GM12878 (cell line): ENCODE results near the gene SMIM43. TPM values are rescaled to one million over a fixed set of nuclear protein-coding genes. Genes with fewer than 3 reads are reported as not detected.

Source experiments
- ATAC-seq: fragments of 200-7000 bp; cut with Tn5 transposase; 3 replicates; pipeline ENCODE4 v1.9.1; 2020; ENCODE audit warnings: mild to moderate bottlenecking, moderate library complexity
- BruUV-seq: library from RNA; stranded (reverse); fragments of 400-500 nt; replicated peaks from 2 replicates; lab custom pipeline; 2021; lab: Mats Ljungman, UMichigan
- CTCF ChIA-PET: fragments of 300-600 bp; sonication (Branson Sonifier 250); formaldehyde crosslinking; extraction: SDS; loops from one replicate; lab custom pipeline; 2021; ENCODE audit warnings: inconsistent platforms; lab: Yijun Ruan, JAX
- POLR2A ChIA-PET: fragments of 350-600 bp; formaldehyde crosslinking; extraction: SDS; loops from one replicate; lab custom pipeline; 2021; ENCODE audit warnings: inconsistent platforms; lab: Charles Lee
- RAD21 ChIA-PET: fragments of 300-600 bp; sonication (Branson Sonifier 250); formaldehyde crosslinking; loops from one replicate; lab custom pipeline; 2023; ENCODE audit warnings: antibody characterized with exemption; ENCODE audit not compliant: unreplicated experiment; lab: Charles Lee
- SMC1A ChIA-PET: fragments of 300-600 bp; sonication (Branson Sonifier 250); formaldehyde crosslinking; loops from one replicate; lab custom pipeline; 2023; ENCODE audit not compliant: unreplicated experiment, uncharacterized antibody; lab: Charles Lee
- DNase-seq: peaks from one replicate; pipeline ENCODE4 v3.0.0-alpha.2; 2011; ENCODE audit warnings: low read depth, low spot score
- FAIRE-seq: peaks from 3 replicates; lab custom pipeline; 2011; peaks lifted over from hg19 to GRCh38; lab: Jason Lieb, UNC
- H2AFZ ChIP-seq: 2 replicates; pipeline ENCODE4 v1.6.0; 2011; ENCODE audit warnings: low read depth, low read length, control low read depth; ENCODE audit not compliant: control insufficient read depth
- H3K27ac ChIP-seq: 2 replicates; pipeline ENCODE4 v1.5.1; 2011; ENCODE audit warnings: control low read depth; ENCODE audit not compliant: control insufficient read depth, insufficient read depth
- H3K27me3 ChIP-seq, 2 experiments: replicated peaks in 1 of 2; 2 replicates each; pipeline versions ENCODE4 v1.6.0 to v1.6.1; 2011; ENCODE audit warnings: low read length in 1 of 2; ENCODE audit not compliant: control insufficient read depth in 2 of 2, insufficient read depth in 2 of 2
- H3K36me3 ChIP-seq, 2 experiments: 2 replicates each; pipeline ENCODE4 v1.5.1; 2011; ENCODE audit warnings: low read length in 1 of 2; ENCODE audit not compliant: control insufficient read depth in 2 of 2, insufficient read depth in 2 of 2
- H3K4me1 ChIP-seq: 2 replicates; pipeline ENCODE4 v1.6.1; 2011; ENCODE audit warnings: mild to moderate bottlenecking, low read length, moderate library complexity, mixed read lengths; ENCODE audit not compliant: control insufficient read depth, insufficient read depth
- H3K4me2 ChIP-seq: 2 replicates; pipeline ENCODE4 v1.6.0; 2011; ENCODE audit warnings: control low read depth; ENCODE audit not compliant: control insufficient read depth, insufficient read depth
- H3K4me3 ChIP-seq: fragments of 200-600 bp; sonication (generic); 2 replicates; pipeline ENCODE4 v1.5.1; 2016
- H3K79me2 ChIP-seq: 2 replicates; pipeline ENCODE4 v1.6.0; 2011; ENCODE audit warnings: low read length; ENCODE audit not compliant: control insufficient read depth, insufficient read depth
- H3K9ac ChIP-seq: 2 replicates; pipeline ENCODE4 v1.8.0; 2011; ENCODE audit warnings: low read length, control low read depth, mixed read lengths; ENCODE audit not compliant: control insufficient read depth, insufficient read depth
- H3K9me3 ChIP-seq: replicated peaks from 3 replicates; pipeline ENCODE4 v1.5.1; 2011; ENCODE audit warnings: mild to moderate bottlenecking, low read length; ENCODE audit not compliant: control insufficient read depth, insufficient read depth
- H4K20me1 ChIP-seq: 2 replicates; pipeline ENCODE4 v1.6.0; 2011; ENCODE audit not compliant: control insufficient read depth, insufficient read depth
- BCL11A ChIP-seq: IDR thresholded peaks from 2 replicates; pipeline ENCODE4 v1.6.1; 2011; ENCODE audit warnings: low read depth, low read length
- CHD1 ChIP-seq: IDR thresholded peaks from 2 replicates; pipeline ENCODE4 v1.6.1; 2012; ENCODE audit warnings: low read depth, low read length, improper control_type of control experiment
- EGR1 ChIP-seq, 2 experiments: IDR thresholded peaks; 1 replicate in 1 of 2; 2 replicates in 1 of 2; pipeline ENCODE4 v1.6.1; 2011 to 2012; ENCODE audit warnings: low read depth in 2 of 2, low read length in 2 of 2, borderline replicate concordance in 1 of 2, mild to moderate bottlenecking in 1 of 2, moderate library complexity in 1 of 2
- GATAD2B ChIP-seq: fragments of 450-650 bp; conservative IDR thresholded peaks from 2 replicates; pipeline ENCODE4 v1.6.1; 2017; ENCODE audit warnings: low read depth, mild to moderate bottlenecking, moderate library complexity
- JUNB ChIP-seq: IDR thresholded peaks from 2 replicates; pipeline ENCODE4 v1.6.1; 2016; ENCODE audit warnings: antibody characterized with exemption, mild to moderate bottlenecking
- JUND ChIP-seq: IDR thresholded peaks from 2 replicates; pipeline ENCODE4 v1.6.1; 2012; ENCODE audit warnings: low read depth, mild to moderate bottlenecking, low read length, improper control_type of control experiment, moderate library complexity
- NR2C2 ChIP-seq: IDR thresholded peaks from 2 replicates; pipeline ENCODE4 v1.6.1; 2011; ENCODE audit warnings: borderline replicate concordance, low read depth; ENCODE audit not compliant: control insufficient read depth, insufficient read length
- RFX5 ChIP-seq: IDR thresholded peaks from 2 replicates; pipeline ENCODE4 v1.6.1; 2011; ENCODE audit warnings: low read depth, low read length, improper control_type of control experiment
- SUPT20H ChIP-seq: IDR thresholded peaks from 2 replicates; pipeline ENCODE4 v1.6.1; 2011; ENCODE audit warnings: low read depth, mild to moderate bottlenecking, low read length, moderate library complexity, borderline replicate concordance; ENCODE audit not compliant: control insufficient read depth
- YBX1 ChIP-seq: fragments of 450-650 bp; IDR thresholded peaks from 2 replicates; pipeline ENCODE4 v1.6.1; 2016; ENCODE audit warnings: antibody characterized with exemption
- YY1 ChIP-seq: IDR thresholded peaks from 2 replicates; pipeline ENCODE4 v1.6.1; 2011; ENCODE audit warnings: low read depth, mild to moderate bottlenecking, low read length
- WGBS: methylation state at CpG from one replicate; pipeline ENCODE4 v1.1.6; 2016; ENCODE audit warnings: low lambda C conversion rate; ENCODE audit not compliant: insufficient replicate concordance, insufficient coverage; ENCODE audit errors: missing lambda C conversion rate; 5-methylcytosine and 5-hydroxymethylcytosine counted together
- in situ Hi-C: fragments of 300-500 bp; cut with MboI; formaldehyde crosslinking; loops from 9 replicates; pipeline ENCODE4 v1.14.3; 2018; ENCODE audit warnings: mixed read lengths
- intact Hi-C: fragments of 100-400 bp; cut with micrococcal nuclease; formaldehyde crosslinking; loops from one replicate; pipeline ENCODE4 v1.14.2; 2022; ENCODE audit not compliant: unreplicated experiment
- polyA plus RNA-seq, 11 experiments: library from polyadenylated mRNA; depleted of rRNA in 4 of 11; unstranded in 6 of 11; stranded (reverse) in 5 of 11; fragments of >200 nt; fragmentation: Nextera tagmentation in 4 of 11; fragmentation: Illumina TruSeq in 1 of 11; extraction: Ambion mirVana in 4 of 11; extraction: Trizol in 1 of 11; gene quantifications; 1 replicate in 1 of 11; 2 replicates in 10 of 11; pipeline versions ENCODE4 v1.2.1 to v1.2.3, GENCODE V29; 2011 to 2016; ENCODE audit warnings: inconsistent platforms in 2 of 11, missing spikeins in 2 of 11, low read depth in 1 of 11
- total RNA-seq, 4 experiments: library from RNA; depleted of rRNA in 3 of 4; stranded (reverse); fragments of >200 nt in 3 of 4; fragmentation: Illumina TruSeq in 1 of 4; extraction: Trizol in 1 of 4; gene quantifications; 2 replicates each; pipeline versions ENCODE4 v1.2.1 to v1.2.3, GENCODE V29; 2013 to 2021
- TF ChIP-seq, protein P1 (sequence below): IDR thresholded peaks from 2 replicates; pipeline ENCODE4 v1.6.1; 2011; ENCODE audit warnings: mild to moderate bottlenecking, low read depth, low read length, moderate library complexity; ENCODE audit not compliant: insufficient replicate concordance
- TF ChIP-seq, protein P2 (sequence below): fragments of 450-650 bp; formaldehyde crosslinking; IDR thresholded peaks from 2 replicates; pipeline ENCODE4 v1.4.0; 2022; ENCODE audit warnings: mild to moderate bottlenecking, moderate library complexity
- TF ChIP-seq, protein P3 (sequence below): IDR thresholded peaks from 2 replicates; pipeline ENCODE4 v1.6.1; 2012; ENCODE audit warnings: low read depth, low read length, improper control_type of control experiment

SMIM43 gene
- total and polyA plus RNA-seq, 10 of the 15 experiments (the other 5 are each of a cell fraction or from before 2014, with no cell fraction given): 0.12 TPM; not detected in 9

DNA sequence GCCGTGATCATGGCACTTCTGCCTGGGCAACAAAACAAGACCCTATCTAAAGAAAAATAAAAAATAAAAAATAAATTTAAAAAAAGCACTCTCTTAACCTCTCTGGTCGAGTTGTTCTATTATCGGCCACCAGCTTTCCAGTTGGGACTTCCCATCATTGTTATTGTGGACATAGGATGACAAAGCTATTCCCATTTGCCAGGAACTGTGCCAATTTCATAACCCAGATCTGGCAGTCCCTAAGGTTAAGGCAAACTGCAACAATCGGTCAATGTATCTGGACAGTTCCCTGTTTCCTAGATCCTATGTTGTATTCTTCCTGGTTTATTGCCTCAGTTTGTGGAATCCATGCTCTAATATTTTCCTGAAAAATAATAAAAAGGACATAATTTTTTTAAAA lies 50.4 kb downstream of the SMIM43 start:
- ChIA-PET RAD21 (no interaction called here), POLR2A (no interaction called here), CTCF (interaction anchor here (0.9 to 1.4 kb wide), 2 partner anchors 33 to 252 kb away, joined by 3 to 4 read pairs; no protein-coding TSS in a partner anchor), SMC1A (interaction anchor here (1.2 kb wide), 1 partner anchor 9 kb away, joined by 4 read pairs; no protein-coding TSS in a partner anchor)
- Histone ChIP-seq H3K79me2 (no peaks in the 10 kb centered on the region), H3K9ac (no peak overlapping the region), H3K27me3 (no peaks in the 10 kb centered on the region; a peak in 1 of 4 replicates), H3K36me3 (no peaks in the 10 kb centered on the region), H4K20me1 (no peaks in the 10 kb centered on the region), H3K9me3 (no peaks in the 10 kb centered on the region), H3K4me1 (peaks cover 6% of the 10 kb centered on the region; the same call in 1 of the 2 replicates), H3K4me3 (no peak overlapping the region), H2AFZ (no peak overlapping the region), H3K4me2 (no peak overlapping the region), H3K27ac (no peak overlapping the region)
- in situ Hi-C loops (no loop called here), intact Hi-C loops (no loop called here)
- DNase-seq (no peak), FAIRE-seq (no peak), ATAC-seq (no peak)
- TF ChIP-seq GATAD2B (no peak), JUNB (no peak), CHD1 (no peak), EGR1 (IDR thresholded peaks at IDR 0.05; ENCODE audit: borderline replicate concordance in 1 of 2, low read depth in 2 of 2, low read length in 2 of 2) (no peak), YY1 (no peak), SUPT20H (no peak), BCL11A (no peak), JUND (no peak), NR2C2 (no peak), RFX5 (no peak), YBX1 (no peak)
- TF ChIP-seq, protein P1, sequence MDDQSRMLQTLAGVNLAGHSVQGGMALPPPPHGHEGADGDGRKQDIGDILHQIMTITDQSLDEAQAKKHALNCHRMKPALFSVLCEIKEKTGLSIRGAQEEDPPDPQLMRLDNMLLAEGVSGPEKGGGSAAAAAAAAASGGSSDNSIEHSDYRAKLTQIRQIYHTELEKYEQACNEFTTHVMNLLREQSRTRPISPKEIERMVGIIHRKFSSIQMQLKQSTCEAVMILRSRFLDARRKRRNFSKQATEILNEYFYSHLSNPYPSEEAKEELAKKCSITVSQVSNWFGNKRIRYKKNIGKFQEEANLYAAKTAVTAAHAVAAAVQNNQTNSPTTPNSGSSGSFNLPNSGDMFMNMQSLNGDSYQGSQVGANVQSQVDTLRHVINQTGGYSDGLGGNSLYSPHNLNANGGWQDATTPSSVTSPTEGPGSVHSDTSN: no peak
- TF ChIP-seq, protein P2, sequence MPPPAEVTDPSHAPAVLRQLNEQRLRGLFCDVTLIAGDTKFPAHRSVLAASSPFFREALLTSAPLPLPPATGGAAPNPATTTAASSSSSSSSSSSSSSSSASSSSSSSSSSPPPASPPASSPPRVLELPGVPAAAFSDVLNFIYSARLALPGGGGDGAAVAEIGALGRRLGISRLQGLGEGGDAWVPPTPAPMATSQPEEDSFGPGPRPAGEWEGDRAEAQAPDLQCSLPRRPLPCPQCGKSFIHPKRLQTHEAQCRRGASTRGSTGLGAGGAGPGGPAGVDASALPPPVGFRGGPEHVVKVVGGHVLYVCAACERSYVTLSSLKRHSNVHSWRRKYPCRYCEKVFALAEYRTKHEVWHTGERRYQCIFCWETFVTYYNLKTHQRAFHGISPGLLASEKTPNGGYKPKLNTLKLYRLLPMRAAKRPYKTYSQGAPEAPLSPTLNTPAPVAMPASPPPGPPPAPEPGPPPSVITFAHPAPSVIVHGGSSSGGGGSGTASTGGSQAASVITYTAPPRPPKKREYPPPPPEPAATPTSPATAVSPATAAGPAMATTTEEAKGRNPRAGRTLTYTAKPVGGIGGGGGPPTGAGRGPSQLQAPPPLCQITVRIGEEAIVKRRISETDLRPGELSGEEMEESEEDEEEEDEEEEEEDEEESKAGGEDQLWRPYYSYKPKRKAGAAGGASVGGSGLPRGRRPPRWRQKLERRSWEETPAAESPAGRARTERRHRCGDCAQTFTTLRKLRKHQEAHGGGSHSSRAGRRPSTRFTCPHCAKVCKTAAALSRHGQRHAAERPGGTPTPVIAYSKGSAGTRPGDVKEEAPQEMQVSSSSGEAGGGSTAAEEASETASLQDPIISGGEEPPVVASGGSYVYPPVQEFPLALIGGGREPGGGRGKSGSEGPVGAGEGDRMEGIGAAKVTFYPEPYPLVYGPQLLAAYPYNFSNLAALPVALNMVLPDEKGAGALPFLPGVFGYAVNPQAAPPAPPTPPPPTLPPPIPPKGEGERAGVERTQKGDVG (CRISPR knock-in tag): no peak
- TF ChIP-seq, protein P3, sequence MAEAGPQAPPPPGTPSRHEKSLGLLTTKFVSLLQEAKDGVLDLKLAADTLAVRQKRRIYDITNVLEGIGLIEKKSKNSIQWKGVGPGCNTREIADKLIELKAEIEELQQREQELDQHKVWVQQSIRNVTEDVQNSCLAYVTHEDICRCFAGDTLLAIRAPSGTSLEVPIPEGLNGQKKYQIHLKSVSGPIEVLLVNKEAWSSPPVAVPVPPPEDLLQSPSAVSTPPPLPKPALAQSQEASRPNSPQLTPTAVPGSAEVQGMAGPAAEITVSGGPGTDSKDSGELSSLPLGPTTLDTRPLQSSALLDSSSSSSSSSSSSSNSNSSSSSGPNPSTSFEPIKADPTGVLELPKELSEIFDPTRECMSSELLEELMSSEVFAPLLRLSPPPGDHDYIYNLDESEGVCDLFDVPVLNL: no peak
- 51% methylated on average over 4 of the region's 4 CpGs for WGBS
- no TSS peak for BruUV-seq
